ENCODE measurements around the gene R3HDML. TPM values are rescaled to one million over a fixed set of nuclear protein-coding genes. Genes with fewer than 3 reads are reported as not detected.
A peak's percentile ranks its signal among the peaks of the same experiment; 100 is the strongest.

R3HDML gene
- total RNA-seq, 1 donor from 2014 or later: not detected

- intact Hi-C loops (cut with DNase I): no loop called here
- Histone ChIP-seq H3K27me3 (no peaks in the 10 kb centered on the region), H3K9me3 (no peaks in the 10 kb centered on the region), H3K4me3 (no peak overlapping the region), H3K4me1 (no peaks in the 10 kb centered on the region), H3K27ac (no peak overlapping the region), H3K36me3 (no peaks in the 10 kb centered on the region)
- TF ChIP-seq POLR2A (IDR thresholded peaks at IDR 0.05): no peak
- TF ChIP-seq CTCF (IDR thresholded peaks at IDR 0.05): no peak
- no peak for TF ChIP-seq POLR2AphosphoS5 (IDR thresholded peaks at IDR 0.05; ENCODE audit: insufficient read depth in 1 of 2, low read depth in 1 of 2)
- DNase-seq (ENCODE audit: extremely low spot score in 2 of 2): no peak
These were observed 2.1 kb upstream of the R3HDML start for GRCh38 chr20:44334709-44335108.

DNA sequence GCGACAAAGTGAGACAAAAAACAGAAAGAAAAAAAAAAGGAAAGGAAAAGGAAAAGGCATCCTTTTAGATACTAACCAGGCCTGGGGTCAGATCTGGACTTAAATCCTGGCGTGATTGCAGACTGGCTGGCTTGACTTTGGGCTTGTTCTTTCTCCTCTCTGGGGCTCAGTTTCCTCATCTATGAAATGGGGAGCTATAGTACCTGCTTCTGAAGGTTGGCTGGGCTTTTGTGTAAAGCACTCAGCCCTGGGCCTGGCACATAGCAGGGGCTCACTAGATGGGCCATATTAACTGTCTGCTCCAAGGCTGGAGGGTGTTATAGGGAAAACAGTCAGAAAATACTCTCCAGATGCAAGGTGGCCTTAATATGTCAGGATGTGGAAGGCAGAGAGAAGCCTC, 1.2 kb upstream of the R3HDML start:
- intact Hi-C loops (cut with DNase I): no loop called here
- H3K36me3 ChIP-seq: no peaks in the 10 kb centered on the region
- no peaks in the 10 kb centered on the region for H3K27me3 ChIP-seq
- H3K27ac ChIP-seq: no peak overlapping the region
- DNase-seq (ENCODE audit: extremely low spot score in 2 of 2): no peak
- TF ChIP-seq POLR2A (IDR thresholded peaks at IDR 0.05) (no peak), POLR2AphosphoS5 (IDR thresholded peaks at IDR 0.05; ENCODE audit: insufficient read depth in 1 of 2, low read depth in 1 of 2) (no peak), CTCF (IDR thresholded peaks at IDR 0.05) (no peak)
- no peaks in the 10 kb centered on the region for H3K9me3 ChIP-seq
- H3K4me1 ChIP-seq: no peaks in the 10 kb centered on the region
- no peak overlapping the region for H3K4me3 ChIP-seq

DNA sequence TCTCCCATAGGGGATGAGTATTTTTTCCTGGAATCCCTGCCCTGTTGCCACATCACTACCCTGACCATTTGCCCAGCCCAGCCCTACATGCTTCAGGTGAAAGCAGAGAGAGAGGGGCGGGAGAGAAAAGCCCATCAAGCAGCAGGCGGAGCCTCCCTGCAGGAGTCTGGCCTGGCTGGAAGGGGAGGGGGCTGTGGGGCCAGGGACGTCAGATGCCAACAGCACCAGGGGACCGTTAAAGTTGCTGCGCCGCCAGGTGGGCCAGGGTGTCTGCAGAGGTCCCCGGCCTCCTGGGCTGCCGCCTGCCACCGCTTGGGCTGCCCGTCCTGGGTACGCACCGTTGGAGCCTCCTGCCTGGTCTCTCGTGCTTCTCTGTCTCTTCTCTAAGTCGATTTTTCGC, 757 bp upstream of the R3HDML start:
- intact Hi-C loops (cut with DNase I): no loop called here

DNA sequence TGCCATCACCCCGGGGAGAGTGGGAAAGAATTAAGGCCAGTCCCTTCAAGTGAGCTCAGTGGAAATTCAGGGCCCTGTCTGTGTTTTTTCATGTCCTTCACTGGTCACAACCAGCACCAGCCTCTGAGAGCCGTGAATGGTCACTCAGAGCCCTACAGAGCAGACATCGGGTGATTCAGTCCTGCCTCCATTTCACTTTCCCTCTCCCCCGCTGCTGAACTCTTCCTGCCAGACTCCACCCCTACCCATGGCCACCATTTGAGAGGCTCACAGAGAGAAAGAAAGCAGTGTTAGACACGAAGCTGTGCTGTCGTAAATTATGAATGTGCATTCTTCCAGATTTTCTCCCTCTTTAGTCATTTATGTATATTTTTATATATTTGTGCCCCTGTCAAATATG, 5.4 kb downstream of the R3HDML start:
- no peaks in the 10 kb centered on the region for H3K9me3 ChIP-seq
- no peaks in the 10 kb centered on the region for H3K4me1 ChIP-seq
- peak overlapping the region; percentile 64 for H3K27ac ChIP-seq
- TF ChIP-seq POLR2A (IDR thresholded peaks at IDR 0.05) (no peak), POLR2AphosphoS5 (IDR thresholded peaks at IDR 0.05; ENCODE audit: insufficient read depth in 1 of 2, low read depth in 1 of 2) (no peak), CTCF (IDR thresholded peaks at IDR 0.05) (no peak)
- intact Hi-C loops (cut with DNase I): no loop called here
- no peak overlapping the region for H3K4me3 ChIP-seq
- H3K27me3 ChIP-seq: no peaks in the 10 kb centered on the region
- no peak for DNase-seq (ENCODE audit: extremely low spot score in 2 of 2)
- no peaks in the 10 kb centered on the region for H3K36me3 ChIP-seq

More for the DNA sequence above, 757 bp upstream of the R3HDML start:
- no peaks in the 10 kb centered on the region for H3K9me3 ChIP-seq
- no peak for TF ChIP-seq CTCF (IDR thresholded peaks at IDR 0.05)
- TF ChIP-seq POLR2AphosphoS5 (IDR thresholded peaks at IDR 0.05; ENCODE audit: insufficient read depth in 1 of 2, low read depth in 1 of 2): no peak
- no peak for TF ChIP-seq POLR2A (IDR thresholded peaks at IDR 0.05)
- no peak overlapping the region for H3K4me3 ChIP-seq
- no peak overlapping the region for H3K27ac ChIP-seq
- no peak for DNase-seq (ENCODE audit: extremely low spot score in 2 of 2)
- no peaks in the 10 kb centered on the region for H3K36me3 ChIP-seq
- no peaks in the 10 kb centered on the region for H3K27me3 ChIP-seq
- no peaks in the 10 kb centered on the region for H3K4me1 ChIP-seq

GRCh38 chr20:44343162-44343675, 6.4 kb downstream of the R3HDML start:
- H3K4me3 ChIP-seq: no peak overlapping the region
- no peak overlapping the region for H3K27ac ChIP-seq
- H3K4me1 ChIP-seq: no peaks in the 10 kb centered on the region
- no peaks in the 10 kb centered on the region for H3K27me3 ChIP-seq
- intact Hi-C loops (cut with DNase I): no loop called here
- DNase-seq (ENCODE audit: extremely low spot score in 2 of 2): no peak
- TF ChIP-seq CTCF (IDR thresholded peaks at IDR 0.05): no peak
- no peak for TF ChIP-seq POLR2AphosphoS5 (IDR thresholded peaks at IDR 0.05; ENCODE audit: insufficient read depth in 1 of 2, low read depth in 1 of 2)
- TF ChIP-seq POLR2A (IDR thresholded peaks at IDR 0.05): no peak
- no peaks in the 10 kb centered on the region for H3K9me3 ChIP-seq
- no peaks in the 10 kb centered on the region for H3K36me3 ChIP-seq

All from vagina (tissue), 2 donors.